ENCODE results near the gene HOXC9.

The HOXC9 gene

DNA sequence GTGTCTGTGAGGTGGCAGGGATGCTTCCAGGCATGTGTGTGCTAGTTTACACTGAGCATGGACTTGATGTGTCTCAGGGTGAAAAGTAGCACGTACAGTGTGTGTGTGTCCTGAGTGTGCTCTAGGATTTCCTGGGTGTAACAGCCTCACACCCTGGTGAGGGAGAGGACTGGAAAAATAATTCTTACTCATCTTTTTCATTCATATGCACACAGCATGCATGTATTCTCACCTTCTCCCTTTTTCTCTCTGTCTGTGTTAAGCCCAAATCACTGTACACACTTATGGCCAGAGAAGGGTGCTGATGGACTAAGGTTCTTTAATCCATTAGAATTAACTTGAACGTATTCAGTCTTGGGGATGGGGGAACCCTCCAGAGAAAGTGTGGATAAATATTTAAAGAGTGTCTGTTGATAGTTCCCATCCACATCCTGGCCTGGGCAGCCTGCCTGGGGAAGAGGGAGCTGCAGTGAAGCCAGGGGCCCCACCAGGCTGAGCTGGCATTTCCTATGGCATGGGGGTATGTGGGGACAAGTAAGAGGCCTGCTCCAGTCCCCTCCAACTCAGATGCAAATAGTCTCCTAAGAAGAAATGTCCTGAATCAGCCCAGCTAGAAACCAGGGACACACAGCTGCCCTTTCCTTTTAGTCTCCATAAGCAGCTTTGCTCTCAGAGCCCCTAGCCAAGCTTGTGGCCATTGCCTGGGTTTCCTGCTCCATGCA, 7.7 kb downstream of the HOXC9 start (continued):
- TF ChIP-seq, protein P1, sequence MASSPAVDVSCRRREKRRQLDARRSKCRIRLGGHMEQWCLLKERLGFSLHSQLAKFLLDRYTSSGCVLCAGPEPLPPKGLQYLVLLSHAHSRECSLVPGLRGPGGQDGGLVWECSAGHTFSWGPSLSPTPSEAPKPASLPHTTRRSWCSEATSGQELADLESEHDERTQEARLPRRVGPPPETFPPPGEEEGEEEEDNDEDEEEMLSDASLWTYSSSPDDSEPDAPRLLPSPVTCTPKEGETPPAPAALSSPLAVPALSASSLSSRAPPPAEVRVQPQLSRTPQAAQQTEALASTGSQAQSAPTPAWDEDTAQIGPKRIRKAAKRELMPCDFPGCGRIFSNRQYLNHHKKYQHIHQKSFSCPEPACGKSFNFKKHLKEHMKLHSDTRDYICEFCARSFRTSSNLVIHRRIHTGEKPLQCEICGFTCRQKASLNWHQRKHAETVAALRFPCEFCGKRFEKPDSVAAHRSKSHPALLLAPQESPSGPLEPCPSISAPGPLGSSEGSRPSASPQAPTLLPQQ (tag by site-specific recombination; IDR thresholded peaks at IDR 0.05): peak; percentile 38; the same call in 1 of the 2 replicates
- no peak for TF ChIP-seq MEIS1 (CRISPR knock-in tag; IDR thresholded peaks at IDR 0.05; ENCODE audit: borderline replicate concordance)

DNA sequence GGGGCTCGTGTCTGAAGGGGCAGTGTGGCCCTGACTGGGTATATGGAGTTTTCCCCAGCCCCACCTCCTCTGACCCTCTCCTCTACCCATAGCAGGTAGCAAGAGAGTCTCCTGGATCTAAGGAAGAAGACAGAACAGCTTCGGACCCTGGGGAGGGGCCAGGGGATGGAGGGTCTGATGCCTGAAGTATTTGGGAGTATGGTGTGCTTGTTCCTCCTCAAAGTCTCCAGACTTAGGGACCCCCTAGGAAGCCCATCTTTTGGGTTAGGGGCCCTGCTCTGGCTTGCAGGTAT, 8.2 kb downstream of the HOXC9 start:
- Histone ChIP-seq H3K27ac (ENCODE audit: extremely low read depth, low read depth, low read length) (peak overlapping the region; percentile 57; the same call in 1 of the 2 replicates), H3K4me3 (ENCODE audit: low read depth, low read length) (no peak overlapping the region), H3K4me1 (ENCODE audit: control insufficient read depth, insufficient read depth, low read length) (peaks cover 35% of the 10 kb centered on the region), H3K9me3 (ENCODE audit: control insufficient read depth, insufficient read depth, low read depth, low read length) (no peaks in the 10 kb centered on the region), H3K36me3 (ENCODE audit: control insufficient read depth in 2 of 2, insufficient read depth in 1 of 2, low read length in 2 of 2) (peaks cover 3 to 6% of the 10 kb centered on the region in 2 experiments; a peak in 1 of 3 replicates)
- CTCF ChIA-PET: interaction anchor here (0.7 to 7.9 kb wide), 21 partner anchors 8 to 261 kb away, joined by 3 to 111 read pairs (median 7); partner anchors contain the start of genes HOXC5 and SMUG1
- TF ChIP-seq ZNF132 (tag by site-specific recombination; IDR thresholded peaks at IDR 0.05; ENCODE audit: borderline replicate concordance) (no peak), SP7 (tag by site-specific recombination; IDR thresholded peaks at IDR 0.05) (no peak), SCRT2 (tag by site-specific recombination; IDR thresholded peaks at IDR 0.05) (0 out of 2 replicates have a peak, but pooled peaks have one; percentile 40), ZBTB48 (tag by site-specific recombination; IDR thresholded peaks at IDR 0.05) (peak; percentile 50; the same call in 1 of the 2 replicates), ZNF747 (tag by site-specific recombination; IDR thresholded peaks at IDR 0.05) (no peak), GFI1B (tag by site-specific recombination; IDR thresholded peaks at IDR 0.05) (no peak), GLI2 (tag by site-specific recombination; IDR thresholded peaks at IDR 0.05; ENCODE audit: borderline replicate concordance, low read depth) (no peak), ZBTB7A (tag by site-specific recombination; IDR thresholded peaks at IDR 0.05; ENCODE audit: low read depth) (no peak), ZNF596 (tag by site-specific recombination; IDR thresholded peaks at IDR 0.05) (no peak), TRIM28 (IDR thresholded peaks at IDR 0.05; ENCODE audit: borderline replicate concordance, low read length) (no peak), ZNF202 (tag by site-specific recombination; IDR thresholded peaks at IDR 0.05; ENCODE audit: borderline replicate concordance) (no peak), ZNF48 (tag by site-specific recombination; IDR thresholded peaks at IDR 0.05) (no peak), ZNF843 (tag by site-specific recombination; IDR thresholded peaks at IDR 0.05) (no peak), ZNF174 (tag by site-specific recombination; IDR thresholded peaks at IDR 0.05) (no peak), ZNF274 (IDR thresholded peaks at IDR 0.05; ENCODE audit: low read length) (no peak), ZNF274 (tag by site-specific recombination; IDR thresholded peaks at IDR 0.05; ENCODE audit: borderline replicate concordance) (no peak), ZNF544 (tag by site-specific recombination; IDR thresholded peaks at IDR 0.05) (no peak), ZNF391 (tag by site-specific recombination; IDR thresholded peaks at IDR 0.05; ENCODE audit: borderline replicate concordance, low read depth) (no peak), SETDB1 (IDR thresholded peaks at IDR 0.05; ENCODE audit: insufficient read length, low read length) (no peak), ZNF16 (tag by site-specific recombination; IDR thresholded peaks at IDR 0.05; ENCODE audit: low read depth) (no peak), ZBTB20 (tag by site-specific recombination; IDR thresholded peaks at IDR 0.05) (peak; percentile 48)
- TF ChIP-seq, protein P2, sequence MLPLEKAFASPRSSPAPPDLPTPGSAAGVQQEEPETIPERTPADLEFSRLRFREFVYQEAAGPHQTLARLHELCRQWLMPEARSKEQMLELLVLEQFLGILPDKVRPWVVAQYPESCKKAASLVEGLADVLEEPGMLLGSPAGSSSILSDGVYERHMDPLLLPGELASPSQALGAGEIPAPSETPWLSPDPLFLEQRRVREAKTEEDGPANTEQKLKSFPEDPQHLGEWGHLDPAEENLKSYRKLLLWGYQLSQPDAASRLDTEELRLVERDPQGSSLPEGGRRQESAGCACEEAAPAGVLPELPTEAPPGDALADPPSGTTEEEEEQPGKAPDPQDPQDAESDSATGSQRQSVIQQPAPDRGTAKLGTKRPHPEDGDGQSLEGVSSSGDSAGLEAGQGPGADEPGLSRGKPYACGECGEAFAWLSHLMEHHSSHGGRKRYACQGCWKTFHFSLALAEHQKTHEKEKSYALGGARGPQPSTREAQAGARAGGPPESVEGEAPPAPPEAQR (tag by site-specific recombination; IDR thresholded peaks at IDR 0.05): no peak
- TF ChIP-seq, protein P3, sequence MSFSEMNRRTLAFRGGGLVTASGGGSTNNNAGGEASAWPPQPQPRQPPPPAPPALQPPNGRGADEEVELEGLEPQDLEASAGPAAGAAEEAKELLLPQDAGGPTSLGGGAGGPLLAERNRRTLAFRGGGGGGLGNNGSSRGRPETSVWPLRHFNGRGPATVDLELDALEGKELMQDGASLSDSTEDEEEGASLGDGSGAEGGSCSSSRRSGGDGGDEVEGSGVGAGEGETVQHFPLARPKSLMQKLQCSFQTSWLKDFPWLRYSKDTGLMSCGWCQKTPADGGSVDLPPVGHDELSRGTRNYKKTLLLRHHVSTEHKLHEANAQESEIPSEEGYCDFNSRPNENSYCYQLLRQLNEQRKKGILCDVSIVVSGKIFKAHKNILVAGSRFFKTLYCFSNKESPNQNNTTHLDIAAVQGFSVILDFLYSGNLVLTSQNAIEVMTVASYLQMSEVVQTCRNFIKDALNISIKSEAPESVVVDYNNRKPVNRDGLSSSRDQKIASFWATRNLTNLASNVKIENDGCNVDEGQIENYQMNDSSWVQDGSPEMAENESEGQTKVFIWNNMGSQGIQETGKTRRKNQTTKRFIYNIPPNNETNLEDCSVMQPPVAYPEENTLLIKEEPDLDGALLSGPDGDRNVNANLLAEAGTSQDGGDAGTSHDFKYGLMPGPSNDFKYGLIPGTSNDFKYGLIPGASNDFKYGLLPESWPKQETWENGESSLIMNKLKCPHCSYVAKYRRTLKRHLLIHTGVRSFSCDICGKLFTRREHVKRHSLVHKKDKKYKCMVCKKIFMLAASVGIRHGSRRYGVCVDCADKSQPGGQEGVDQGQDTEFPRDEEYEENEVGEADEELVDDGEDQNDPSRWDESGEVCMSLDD (tag by site-specific recombination; IDR thresholded peaks at IDR 0.05): no peak
- TF ChIP-seq, protein P4, sequence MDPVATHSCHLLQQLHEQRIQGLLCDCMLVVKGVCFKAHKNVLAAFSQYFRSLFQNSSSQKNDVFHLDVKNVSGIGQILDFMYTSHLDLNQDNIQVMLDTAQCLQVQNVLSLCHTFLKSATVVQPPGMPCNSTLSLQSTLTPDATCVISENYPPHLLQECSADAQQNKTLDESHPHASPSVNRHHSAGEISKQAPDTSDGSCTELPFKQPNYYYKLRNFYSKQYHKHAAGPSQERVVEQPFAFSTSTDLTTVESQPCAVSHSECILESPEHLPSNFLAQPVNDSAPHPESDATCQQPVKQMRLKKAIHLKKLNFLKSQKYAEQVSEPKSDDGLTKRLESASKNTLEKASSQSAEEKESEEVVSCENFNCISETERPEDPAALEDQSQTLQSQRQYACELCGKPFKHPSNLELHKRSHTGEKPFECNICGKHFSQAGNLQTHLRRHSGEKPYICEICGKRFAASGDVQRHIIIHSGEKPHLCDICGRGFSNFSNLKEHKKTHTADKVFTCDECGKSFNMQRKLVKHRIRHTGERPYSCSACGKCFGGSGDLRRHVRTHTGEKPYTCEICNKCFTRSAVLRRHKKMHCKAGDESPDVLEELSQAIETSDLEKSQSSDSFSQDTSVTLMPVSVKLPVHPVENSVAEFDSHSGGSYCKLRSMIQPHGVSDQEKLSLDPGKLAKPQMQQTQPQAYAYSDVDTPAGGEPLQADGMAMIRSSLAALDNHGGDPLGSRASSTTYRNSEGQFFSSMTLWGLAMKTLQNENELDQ (tag by site-specific recombination; IDR thresholded peaks at IDR 0.05; ENCODE audit: low read depth): no peak
- TF ChIP-seq, protein P5, sequence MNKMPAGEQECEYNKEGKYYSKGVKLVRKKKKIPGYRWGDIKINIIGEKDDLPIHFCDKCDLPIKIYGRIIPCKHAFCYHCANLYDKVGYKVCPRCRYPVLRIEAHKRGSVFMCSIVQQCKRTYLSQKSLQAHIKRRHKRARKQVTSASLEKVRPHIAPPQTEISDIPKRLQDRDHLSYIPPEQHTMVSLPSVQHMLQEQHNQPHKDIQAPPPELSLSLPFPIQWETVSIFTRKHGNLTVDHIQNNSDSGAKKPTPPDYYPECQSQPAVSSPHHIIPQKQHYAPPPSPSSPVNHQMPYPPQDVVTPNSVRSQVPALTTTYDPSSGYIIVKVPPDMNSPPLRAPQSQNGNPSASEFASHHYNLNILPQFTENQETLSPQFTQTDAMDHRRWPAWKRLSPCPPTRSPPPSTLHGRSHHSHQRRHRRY (tag by site-specific recombination; IDR thresholded peaks at IDR 0.05): no peak
- POLR2A ChIA-PET: interaction anchor here (0.6 to 2.6 kb wide), 9 partner anchors 8 to 271 kb away, joined by 3 to 39 read pairs (median 8); partner anchors contain the start of genes CBX5, HOXC5 and HOXC9

Measured in HEK293 (cell line).